Measurements from ENCODE around the gene APC2. TPM values are rescaled to one million over a fixed set of nuclear protein-coding genes. Genes with fewer than 3 reads are reported as not detected.
"Not testable (repeated sequence)": the region's sequence is repeated elsewhere in the genome, so short reads cannot be mapped to it uniquely, and the experiment has no call there.

Gene APC2
- total RNA-seq, 2 donors from 2014 or later: 0.05 to 2.2 TPM

DNA sequence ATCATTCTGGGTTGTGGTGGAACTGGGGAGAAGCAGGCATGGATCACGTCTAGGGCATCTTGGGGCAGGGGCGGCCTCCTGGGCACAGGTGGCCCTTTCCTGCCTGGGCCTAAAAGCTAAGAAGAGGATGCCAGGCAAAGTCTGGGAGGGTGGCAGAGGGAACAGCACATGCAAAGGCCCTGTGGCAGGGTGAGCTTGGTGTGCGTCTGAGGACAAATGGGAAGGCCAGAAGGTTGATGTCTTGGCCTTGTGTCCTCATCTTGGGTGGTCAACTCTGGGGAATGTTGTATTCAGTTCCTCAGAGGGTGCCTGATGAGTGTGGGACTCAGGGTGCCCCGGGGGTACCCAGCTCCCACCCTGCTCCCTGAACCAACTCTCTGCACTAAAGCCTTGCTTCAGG lies 68.5 kb downstream of the APC2 start:
- Histone ChIP-seq H3K27ac (no peak overlapping the region), H3K36me3 (no peaks in the 10 kb centered on the region), H3K27me3 (replicated peaks; ENCODE audit: insufficient read depth) (no peaks in the 10 kb centered on the region), H3K4me3 (no peak overlapping the region), H3K4me1 (replicated peaks) (no peaks in the 10 kb centered on the region), H3K9me3 (no peaks in the 10 kb centered on the region)
- no peak for TF ChIP-seq POLR2A (IDR thresholded peaks at IDR 0.05)
- no peak for TF ChIP-seq POLR2AphosphoS5 (IDR thresholded peaks at IDR 0.05)
- TF ChIP-seq, protein P1, sequence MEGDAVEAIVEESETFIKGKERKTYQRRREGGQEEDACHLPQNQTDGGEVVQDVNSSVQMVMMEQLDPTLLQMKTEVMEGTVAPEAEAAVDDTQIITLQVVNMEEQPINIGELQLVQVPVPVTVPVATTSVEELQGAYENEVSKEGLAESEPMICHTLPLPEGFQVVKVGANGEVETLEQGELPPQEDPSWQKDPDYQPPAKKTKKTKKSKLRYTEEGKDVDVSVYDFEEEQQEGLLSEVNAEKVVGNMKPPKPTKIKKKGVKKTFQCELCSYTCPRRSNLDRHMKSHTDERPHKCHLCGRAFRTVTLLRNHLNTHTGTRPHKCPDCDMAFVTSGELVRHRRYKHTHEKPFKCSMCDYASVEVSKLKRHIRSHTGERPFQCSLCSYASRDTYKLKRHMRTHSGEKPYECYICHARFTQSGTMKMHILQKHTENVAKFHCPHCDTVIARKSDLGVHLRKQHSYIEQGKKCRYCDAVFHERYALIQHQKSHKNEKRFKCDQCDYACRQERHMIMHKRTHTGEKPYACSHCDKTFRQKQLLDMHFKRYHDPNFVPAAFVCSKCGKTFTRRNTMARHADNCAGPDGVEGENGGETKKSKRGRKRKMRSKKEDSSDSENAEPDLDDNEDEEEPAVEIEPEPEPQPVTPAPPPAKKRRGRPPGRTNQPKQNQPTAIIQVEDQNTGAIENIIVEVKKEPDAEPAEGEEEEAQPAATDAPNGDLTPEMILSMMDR (IDR thresholded peaks at IDR 0.05): no peak
- intact Hi-C loops (cut with DNase I): no loop called here
- 87% methylated on average over 4 of the region's 4 CpGs for WGBS
- DNase-seq (ENCODE audit: low spot score): no peak

DNA sequence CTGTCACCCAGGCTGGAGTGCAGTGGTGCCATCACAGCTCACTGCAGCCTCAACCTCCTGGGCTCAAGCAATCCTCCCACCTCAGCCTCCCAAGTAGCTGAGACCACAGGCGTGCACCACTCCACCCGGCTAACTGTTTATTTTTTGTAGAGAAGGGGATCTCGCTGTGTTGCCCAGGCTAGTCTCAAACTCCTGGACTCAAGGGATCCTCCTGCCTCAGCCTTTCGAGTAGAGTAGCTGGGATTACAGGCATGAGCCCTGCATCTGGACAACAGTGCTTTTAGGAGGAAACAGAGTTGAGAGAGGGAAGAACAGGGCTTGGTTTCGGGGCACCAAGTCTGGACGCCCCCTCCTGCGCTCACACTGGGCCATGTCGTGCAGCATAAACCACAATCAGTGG lies 69.9 kb downstream of the APC2 start:
- WGBS: 93% methylated on average over 8 of the region's 8 CpGs
- intact Hi-C loops (cut with DNase I); DNase-seq (ENCODE audit: low spot score); H3K4me1 ChIP-seq (replicated peaks); H3K9me3 ChIP-seq; H3K4me3 ChIP-seq; H3K27ac ChIP-seq; H3K27me3 ChIP-seq (replicated peaks; ENCODE audit: insufficient read depth); H3K36me3 ChIP-seq: not testable (repeated sequence)

DNA sequence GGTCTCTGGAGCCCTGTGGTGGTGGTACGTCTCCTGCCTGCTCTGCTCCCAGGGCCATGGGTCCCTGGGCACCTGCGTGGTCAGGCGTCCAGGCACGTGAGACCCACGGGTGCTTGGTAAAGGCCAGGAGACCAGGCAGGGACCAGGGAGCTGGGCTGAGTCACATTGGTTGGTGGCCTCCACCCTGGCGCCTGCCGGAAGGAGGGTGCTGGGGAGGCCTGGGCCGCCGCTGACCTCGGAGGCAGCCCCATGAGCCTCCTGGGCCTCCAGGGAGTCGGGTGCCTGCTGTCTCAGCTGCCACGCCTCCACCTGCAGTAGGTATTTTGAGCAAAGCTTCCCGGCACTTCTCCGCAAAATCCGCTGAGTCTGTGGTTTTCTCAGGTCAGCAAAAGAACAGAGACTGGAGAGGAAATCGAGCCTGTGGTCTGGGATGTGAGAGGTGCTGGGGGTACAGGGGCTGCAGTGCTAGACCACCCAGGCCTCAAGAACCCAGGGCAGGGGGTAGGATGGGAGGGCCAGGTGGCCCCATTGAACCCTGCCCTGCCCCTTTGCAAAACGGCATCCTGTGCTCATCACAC lies 70.4 kb downstream of the APC2 start:
- no peaks in the 10 kb centered on the region for H3K4me1 ChIP-seq (replicated peaks)
- H3K27me3 ChIP-seq (replicated peaks; ENCODE audit: insufficient read depth): no peaks in the 10 kb centered on the region
- H3K9me3 ChIP-seq: no peaks in the 10 kb centered on the region
- H3K36me3 ChIP-seq: no peaks in the 10 kb centered on the region
- TF ChIP-seq POLR2AphosphoS5 (IDR thresholded peaks at IDR 0.05) (no peak), POLR2A (IDR thresholded peaks at IDR 0.05) (no peak)
- TF ChIP-seq, protein P1 (IDR thresholded peaks at IDR 0.05): no peak
- H3K27ac ChIP-seq: no peak overlapping the region
- WGBS: 86% methylated on average over 12 of the region's 17 CpGs
- DNase-seq (ENCODE audit: low spot score): no peak
- intact Hi-C loops (cut with DNase I): no loop called here
- no peak overlapping the region for H3K4me3 ChIP-seq

DNA sequence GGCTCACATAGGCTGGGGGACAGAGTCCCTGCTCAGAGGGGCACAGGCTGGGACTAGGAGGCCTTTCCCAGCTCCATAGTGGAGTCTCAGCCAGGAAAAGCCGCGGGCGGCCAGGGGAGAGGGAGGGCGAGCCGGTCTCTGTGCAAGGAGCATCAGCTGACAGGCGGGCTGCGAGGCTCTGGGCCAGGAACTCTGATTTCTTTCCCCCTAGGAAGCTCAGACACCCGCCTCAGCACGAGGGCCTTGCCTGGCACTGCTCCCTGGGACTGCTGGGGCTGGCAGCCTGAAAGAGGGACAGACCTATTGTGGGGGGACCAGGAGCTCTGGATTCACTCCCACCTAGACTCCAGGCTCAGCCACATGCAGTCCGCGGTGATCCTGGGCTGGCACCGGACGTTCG lies 71.7 kb downstream of the APC2 start:
- Histone ChIP-seq H3K4me1 (replicated peaks) (no peaks in the 10 kb centered on the region), H3K9me3 (no peaks in the 10 kb centered on the region), H3K27ac (no peak overlapping the region), H3K27me3 (replicated peaks; ENCODE audit: insufficient read depth) (peaks cover 3% of the 10 kb centered on the region), H3K4me3 (no peak overlapping the region), H3K36me3 (no peaks in the 10 kb centered on the region)
- DNase-seq (ENCODE audit: low spot score): no peak
- TF ChIP-seq, protein P1 (IDR thresholded peaks at IDR 0.05): no peak
- TF ChIP-seq POLR2A (IDR thresholded peaks at IDR 0.05) (no peak), POLR2AphosphoS5 (IDR thresholded peaks at IDR 0.05) (no peak)
- 52% methylated on average over 14 of the region's 14 CpGs for WGBS
- intact Hi-C loops (cut with DNase I): no loop called here

DNA sequence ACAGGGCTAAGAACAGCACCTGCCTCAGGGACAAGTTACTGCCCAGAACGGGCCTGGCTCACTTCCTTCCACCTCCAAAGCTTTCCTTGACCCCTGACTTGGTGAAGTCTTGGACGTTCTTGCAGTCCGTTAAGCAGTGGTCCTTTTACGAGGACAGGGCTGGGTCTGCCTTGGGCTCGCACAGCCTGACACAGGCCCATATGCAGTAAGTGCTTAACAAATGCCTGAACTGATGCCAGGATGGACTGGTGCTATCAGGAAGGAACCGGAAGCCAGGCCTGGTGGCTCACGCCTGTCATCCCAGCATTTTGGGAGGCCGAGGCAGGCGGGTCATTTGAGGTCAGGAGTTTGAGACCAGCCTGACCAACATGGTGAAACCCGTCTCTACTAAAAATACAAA lies 72.1 kb downstream of the APC2 start:
- no peak for DNase-seq (ENCODE audit: low spot score)
- intact Hi-C loops (cut with DNase I): no loop called here
- H3K4me3 ChIP-seq: no peak overlapping the region
- TF ChIP-seq POLR2A (IDR thresholded peaks at IDR 0.05) (no peak), POLR2AphosphoS5 (IDR thresholded peaks at IDR 0.05) (no peak)
- TF ChIP-seq, protein P1 (IDR thresholded peaks at IDR 0.05): no peak
- H3K27ac ChIP-seq: no peak overlapping the region
- peaks cover 3% of the 10 kb centered on the region for H3K27me3 ChIP-seq (replicated peaks; ENCODE audit: insufficient read depth)
- no peaks in the 10 kb centered on the region for H3K9me3 ChIP-seq
- H3K4me1 ChIP-seq (replicated peaks): no peaks in the 10 kb centered on the region
- H3K36me3 ChIP-seq: no peaks in the 10 kb centered on the region
- 66% methylated on average over 10 of the region's 10 CpGs for WGBS

All from prostate gland (tissue), 2 donors.